ENCODE data around the gene ZACN.

DNA sequence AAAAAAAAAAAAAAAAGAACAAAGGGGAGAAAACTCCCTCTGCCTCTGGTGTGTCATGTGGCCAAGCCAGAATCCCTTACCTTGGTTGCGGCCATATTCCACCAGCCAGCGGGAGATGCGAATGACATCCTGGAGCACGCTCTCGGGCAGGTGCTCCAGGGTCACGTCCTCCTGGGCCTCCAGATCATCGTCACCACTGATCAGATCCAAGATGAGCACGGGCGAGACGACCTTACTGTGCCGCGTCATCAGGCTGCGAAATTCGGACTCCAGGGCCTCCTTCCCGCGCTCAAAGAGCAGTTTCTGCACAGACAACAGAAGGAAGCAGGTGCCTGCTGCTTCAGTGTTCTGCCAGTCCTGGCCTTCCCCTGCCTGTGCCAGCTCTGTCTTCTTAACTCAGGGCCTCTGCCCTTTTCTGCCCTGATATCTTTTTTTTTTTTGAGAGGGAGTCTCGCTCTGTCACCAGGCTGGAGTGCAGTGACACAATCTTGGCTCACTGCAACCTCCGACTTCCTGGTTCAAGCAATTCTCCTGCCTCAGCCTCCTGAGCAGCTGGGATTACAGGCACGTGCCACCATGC is 18.8 kb downstream of the ZACN start:
- TF ChIP-seq, protein P1, sequence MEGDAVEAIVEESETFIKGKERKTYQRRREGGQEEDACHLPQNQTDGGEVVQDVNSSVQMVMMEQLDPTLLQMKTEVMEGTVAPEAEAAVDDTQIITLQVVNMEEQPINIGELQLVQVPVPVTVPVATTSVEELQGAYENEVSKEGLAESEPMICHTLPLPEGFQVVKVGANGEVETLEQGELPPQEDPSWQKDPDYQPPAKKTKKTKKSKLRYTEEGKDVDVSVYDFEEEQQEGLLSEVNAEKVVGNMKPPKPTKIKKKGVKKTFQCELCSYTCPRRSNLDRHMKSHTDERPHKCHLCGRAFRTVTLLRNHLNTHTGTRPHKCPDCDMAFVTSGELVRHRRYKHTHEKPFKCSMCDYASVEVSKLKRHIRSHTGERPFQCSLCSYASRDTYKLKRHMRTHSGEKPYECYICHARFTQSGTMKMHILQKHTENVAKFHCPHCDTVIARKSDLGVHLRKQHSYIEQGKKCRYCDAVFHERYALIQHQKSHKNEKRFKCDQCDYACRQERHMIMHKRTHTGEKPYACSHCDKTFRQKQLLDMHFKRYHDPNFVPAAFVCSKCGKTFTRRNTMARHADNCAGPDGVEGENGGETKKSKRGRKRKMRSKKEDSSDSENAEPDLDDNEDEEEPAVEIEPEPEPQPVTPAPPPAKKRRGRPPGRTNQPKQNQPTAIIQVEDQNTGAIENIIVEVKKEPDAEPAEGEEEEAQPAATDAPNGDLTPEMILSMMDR (IDR thresholded peaks at IDR 0.05; ENCODE audit: poor library complexity): no peak
- TF ChIP-seq EZH2 (IDR thresholded peaks at IDR 0.05; ENCODE audit: borderline replicate concordance): no peak
- no peak for TF ChIP-seq EZH2phosphoT487 (IDR thresholded peaks at IDR 0.05; ENCODE audit: low read depth, severe bottlenecking, unreplicated experiment)

Data from hepatocyte (in vitro differentiated cells).